Mesenchymal stem cell (in vitro differentiated cells and primary cell): ENCODE measurements around the gene NPBWR2.

Source experiments
- DNase-seq: peaks from one replicate; pipeline ENCODE4 v3.0.0-alpha.2; 2013
- H2AFZ ChIP-seq: one replicate; pipeline ENCODE4 v1.6.1; 2013; ENCODE audit warnings: low read depth, mild to moderate bottlenecking, control low read depth, inconsistent platforms, low read length, moderate library complexity
- H2AK5ac ChIP-seq: 2 replicates; pipeline ENCODE4 v1.6.1; 2013; ENCODE audit warnings: low read length, moderate library complexity, mild to moderate bottlenecking, inconsistent platforms; ENCODE audit not compliant: severe bottlenecking
- H2BK120ac ChIP-seq: one replicate; pipeline ENCODE4 v1.6.1; 2013; ENCODE audit warnings: low read depth, mild to moderate bottlenecking, inconsistent platforms, low read length, moderate library complexity
- H2BK12ac ChIP-seq, 2 experiments: one replicate each; pipeline ENCODE4 v1.6.1; 2013; ENCODE audit warnings: inconsistent platforms in 2 of 2, low read length in 2 of 2, mild to moderate bottlenecking in 2 of 2, moderate library complexity in 2 of 2, control low read depth in 1 of 2
- H2BK15ac ChIP-seq: one replicate; pipeline ENCODE4 v1.6.1; 2013; ENCODE audit warnings: mild to moderate bottlenecking, low read depth, inconsistent platforms; ENCODE audit not compliant: poor library complexity, severe bottlenecking
- H2BK5ac ChIP-seq: 2 replicates; pipeline ENCODE4 v1.6.1; 2013; ENCODE audit warnings: low read depth, mild to moderate bottlenecking, low read length, control low read depth, inconsistent platforms; ENCODE audit not compliant: poor library complexity, severe bottlenecking
- H3K14ac ChIP-seq, 2 experiments: one replicate each; pipeline ENCODE4 v1.6.1; 2013; ENCODE audit warnings: inconsistent platforms in 2 of 2, low read length in 2 of 2, control low read depth in 1 of 2, mild to moderate bottlenecking in 1 of 2, moderate library complexity in 1 of 2
- H3K18ac ChIP-seq, 2 experiments: one replicate each; pipeline ENCODE4 v1.6.1; 2013; ENCODE audit warnings: inconsistent platforms in 2 of 2, low read length in 2 of 2, control low read depth in 1 of 2, low read depth in 1 of 2, mild to moderate bottlenecking in 1 of 2
- H3K23ac ChIP-seq, 2 experiments: one replicate each; pipeline ENCODE4 v1.6.1; 2013; ENCODE audit warnings: inconsistent platforms in 2 of 2, low read length in 2 of 2, mild to moderate bottlenecking in 2 of 2, moderate library complexity in 2 of 2, control low read depth in 1 of 2
- H3K27ac ChIP-seq: 2 replicates; pipeline ENCODE4 v1.5.1; 2013; ENCODE audit warnings: mild to moderate bottlenecking, moderate library complexity, low read length, control low read depth, inconsistent platforms; ENCODE audit not compliant: poor library complexity, severe bottlenecking
- H3K27me3 ChIP-seq, 2 experiments: 2 replicates each; pipeline versions ENCODE4 v1.6.1 to v1.7.0; 2013; ENCODE audit warnings: low read length in 2 of 2, mild to moderate bottlenecking in 2 of 2, moderate library complexity in 2 of 2, control low read depth in 1 of 2, inconsistent platforms in 1 of 2; ENCODE audit not compliant: control insufficient read depth in 1 of 2, insufficient read depth in 1 of 2
- H3K36me3 ChIP-seq, 2 experiments: 2 replicates each; pipeline versions ENCODE4 v1.6.1 to v1.7.0; 2013; ENCODE audit warnings: low read length in 2 of 2, control low read depth in 1 of 2, inconsistent platforms in 1 of 2, low read depth in 1 of 2, mild to moderate bottlenecking in 1 of 2; ENCODE audit not compliant: insufficient read depth in 2 of 2, control insufficient read depth in 1 of 2
- H3K4ac ChIP-seq, 2 experiments: one replicate each; pipeline ENCODE4 v1.6.1; 2013; ENCODE audit warnings: inconsistent platforms in 2 of 2, low read length in 2 of 2, mild to moderate bottlenecking in 2 of 2, moderate library complexity in 2 of 2, control low read depth in 1 of 2, low read depth in 1 of 2
- H3K4me1 ChIP-seq: 2 replicates; pipeline ENCODE4 v1.6.1; 2013; ENCODE audit warnings: low read depth, low read length, control low read depth; ENCODE audit not compliant: control insufficient read depth, insufficient read depth
- H3K4me2 ChIP-seq: 2 replicates; pipeline ENCODE4 v1.6.1; 2013; ENCODE audit warnings: low read length, mild to moderate bottlenecking, inconsistent platforms; ENCODE audit not compliant: poor library complexity, severe bottlenecking
- H3K4me3 ChIP-seq, 2 experiments: 2 replicates each; pipeline versions ENCODE4 v1.5.1 to v1.7.0; 2013; ENCODE audit warnings: low read length in 2 of 2, mild to moderate bottlenecking in 2 of 2, control low read depth in 1 of 2, low read depth in 1 of 2; ENCODE audit not compliant: insufficient read depth in 1 of 2
- H3K79me1 ChIP-seq: replicated peaks from 2 replicates; pipeline ENCODE4 v1.6.1; 2013; ENCODE audit warnings: mild to moderate bottlenecking, control low read depth, low read length, inconsistent platforms; ENCODE audit not compliant: poor library complexity, severe bottlenecking
- H3K9ac ChIP-seq: 2 replicates; pipeline ENCODE4 v1.7.0; 2013; ENCODE audit warnings: mild to moderate bottlenecking, low read length, moderate library complexity
- H3K9me3 ChIP-seq: 2 replicates; pipeline ENCODE4 v1.7.0; 2013; ENCODE audit warnings: mild to moderate bottlenecking, low read length; ENCODE audit not compliant: control insufficient read depth
- H4K8ac ChIP-seq: one replicate; pipeline ENCODE4 v1.6.1; 2013; ENCODE audit warnings: inconsistent platforms, mild to moderate bottlenecking, low read length, moderate library complexity
- H4K91ac ChIP-seq: one replicate; pipeline ENCODE4 v1.6.1; 2013; ENCODE audit warnings: mild to moderate bottlenecking, low read length, inconsistent platforms
- WGBS: methylation state at CpG from one replicate; pipeline ENCODE4 v1.1.7; 2013; ENCODE audit warnings: mixed read lengths; 5-methylcytosine and 5-hydroxymethylcytosine counted together

The NPBWR2 gene

DNA sequence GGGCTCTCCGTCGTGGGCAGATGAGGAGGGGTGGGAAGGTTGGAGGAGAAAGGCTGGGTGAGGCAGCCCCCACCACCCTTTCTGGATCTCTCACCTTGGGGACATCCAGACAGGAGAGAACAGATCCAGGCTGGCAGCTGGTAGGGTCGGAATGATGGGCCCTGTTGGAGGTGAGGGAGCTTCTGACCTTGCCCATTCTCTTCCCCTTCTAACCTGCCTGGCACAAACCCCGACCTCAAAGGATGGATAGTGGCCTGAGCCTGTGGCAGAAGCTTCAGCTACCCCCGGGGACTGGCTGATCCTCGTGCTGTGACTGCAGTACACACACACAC is 6.0 kb upstream of the NPBWR2 start:
- Histone ChIP-seq H4K8ac (no peak overlapping the region), H2AK5ac (no peak overlapping the region), H3K9ac (no peak overlapping the region), H3K4ac (no peak overlapping the region), H2BK120ac (no peak overlapping the region), H3K4me1 (peaks cover 3% of the 10 kb centered on the region), H3K23ac (no peak overlapping the region), H3K9me3 (no peaks in the 10 kb centered on the region), H3K14ac (no peak overlapping the region), H3K4me3 (no peak overlapping the region), H2AFZ (no peak overlapping the region), H3K79me1 (no peaks in the 10 kb centered on the region), H3K4me2 (no peak overlapping the region), H3K27me3 (peaks cover 31 to 74% of the 10 kb centered on the region in 2 experiments), H4K91ac (no peak overlapping the region), H3K36me3 (no peaks in the 10 kb centered on the region), H2BK12ac (no peak overlapping the region), H3K27ac (no peak overlapping the region), H2BK5ac (no peak overlapping the region), H2BK15ac (no peak overlapping the region), H3K18ac (no peak overlapping the region)
- WGBS = 66% methylated on average over 4 of the region's 6 CpGs
- DNase-seq = no peak

DNA sequence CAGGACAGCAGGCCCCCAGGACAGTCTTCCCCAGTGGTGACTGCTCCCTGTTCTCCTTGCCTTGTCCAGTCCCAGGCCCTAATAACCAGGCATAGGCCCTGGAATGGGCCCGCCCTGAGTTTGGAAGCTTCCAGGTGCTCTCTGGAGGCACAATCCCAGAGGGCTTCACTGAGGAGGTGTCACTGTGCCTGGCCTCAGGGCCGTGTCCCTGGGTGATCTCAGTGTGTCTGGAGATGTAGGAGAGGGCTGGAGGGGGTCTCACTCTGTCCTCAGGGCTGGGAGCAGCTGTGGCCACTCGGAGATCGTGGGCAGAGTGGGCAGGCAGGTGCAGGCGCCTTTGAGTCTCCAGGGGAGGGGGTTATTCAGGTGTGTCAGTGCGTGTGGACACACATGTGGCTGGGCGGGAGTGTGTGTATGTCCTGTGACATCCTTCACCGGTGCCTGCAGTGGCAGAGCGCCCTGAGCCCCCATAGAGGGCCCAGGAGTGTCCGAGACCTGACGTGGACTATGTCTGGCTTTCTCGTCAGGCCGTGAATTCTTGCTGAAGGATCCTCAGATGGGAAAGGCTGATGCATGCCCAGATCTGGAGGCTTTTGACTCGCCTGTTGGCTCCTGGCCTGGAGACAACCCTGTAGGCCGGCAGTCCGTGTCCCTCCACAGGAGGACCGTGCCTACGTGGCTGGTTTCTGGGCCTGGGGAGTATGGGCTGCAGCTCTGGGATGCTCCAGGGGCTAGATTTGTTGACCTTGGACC is 5.5 kb upstream of the NPBWR2 start:
- H3K18ac ChIP-seq = no peak overlapping the region
- H3K9me3 ChIP-seq = no peaks in the 10 kb centered on the region
- H2BK120ac ChIP-seq = no peak overlapping the region
- H4K91ac ChIP-seq = no peak overlapping the region
- no peak overlapping the region for H2BK12ac ChIP-seq
- WGBS = 87% methylated on average over 18 of the region's 18 CpGs
- no peak overlapping the region for H4K8ac ChIP-seq
- no peak overlapping the region for H3K27ac ChIP-seq
- DNase-seq = no peak
- H3K79me1 ChIP-seq = no peaks in the 10 kb centered on the region
- H3K4me2 ChIP-seq = no peak overlapping the region
- H3K36me3 ChIP-seq = no peaks in the 10 kb centered on the region
- no peak overlapping the region for H3K14ac ChIP-seq
- peaks cover 3% of the 10 kb centered on the region for H3K4me1 ChIP-seq
- H2BK15ac ChIP-seq = no peak overlapping the region
- H3K23ac ChIP-seq = no peak overlapping the region
- H3K9ac ChIP-seq = no peak overlapping the region
- H3K27me3 ChIP-seq = peaks cover 36 to 78% of the 10 kb centered on the region in 2 experiments
- H2AFZ ChIP-seq = no peak overlapping the region
- H2BK5ac ChIP-seq = no peak overlapping the region
- H3K4ac ChIP-seq = no peak overlapping the region
- H2AK5ac ChIP-seq = no peak overlapping the region
- no peak overlapping the region for H3K4me3 ChIP-seq

GRCh38 chr20:64111841-64112641 is 4.7 kb upstream of the NPBWR2 start:
- Histone ChIP-seq H3K4me2 (no peak overlapping the region), H3K18ac (no peak overlapping the region), H4K91ac (no peak overlapping the region), H3K9ac (no peak overlapping the region), H2BK15ac (no peak overlapping the region), H3K23ac (no peak overlapping the region), H2BK12ac (no peak overlapping the region), H3K4me3 (no peak overlapping the region), H2BK5ac (no peak overlapping the region), H3K27ac (no peak overlapping the region), H3K4ac (no peak overlapping the region), H3K9me3 (no peaks in the 10 kb centered on the region), H2AFZ (no peak overlapping the region), H4K8ac (no peak overlapping the region), H2BK120ac (no peak overlapping the region), H3K36me3 (no peaks in the 10 kb centered on the region), H2AK5ac (no peak overlapping the region), H3K4me1 (peaks cover 3% of the 10 kb centered on the region), H3K14ac (no peak overlapping the region), H3K27me3 (peaks cover 44 to 86% of the 10 kb centered on the region in 2 experiments), H3K79me1 (no peaks in the 10 kb centered on the region)
- 77% methylated on average over 19 of the region's 19 CpGs for WGBS
- no peak for DNase-seq

- Histone ChIP-seq H2BK15ac (no peak overlapping the region), H3K9me3 (no peaks in the 10 kb centered on the region), H3K14ac (no peak overlapping the region), H3K27me3 (peaks cover 49 to 86% of the 10 kb centered on the region in 2 experiments), H2AFZ (no peak overlapping the region), H4K91ac (no peak overlapping the region), H3K9ac (no peak overlapping the region), H3K4me1 (peaks cover 2% of the 10 kb centered on the region), H3K4ac (no peak overlapping the region), H3K4me2 (no peak overlapping the region), H3K79me1 (no peaks in the 10 kb centered on the region), H4K8ac (no peak overlapping the region), H3K18ac (no peak overlapping the region), H2BK12ac (no peak overlapping the region), H2BK5ac (no peak overlapping the region), H2BK120ac (no peak overlapping the region), H3K27ac (no peak overlapping the region), H3K23ac (no peak overlapping the region), H3K36me3 (no peaks in the 10 kb centered on the region), H3K4me3 (no peak overlapping the region), H2AK5ac (no peak overlapping the region)
- 76% methylated on average over 10 of the region's 10 CpGs for WGBS
- no peak for DNase-seq
These were observed 3.2 kb upstream of the NPBWR2 start for GRCh38 chr20:64110411-64111068.
